DOHH2 (cell line): ENCODE measurements around the gene UCN3.

Experiments
- H3F3A ChIP-seq: fragments of 200-600 bp; sonication (generic), shearing (Covaris generic); 2 replicates; pipeline ENCODE4 v1.6.0; 2016; ENCODE audit warnings: antibody characterized with exemption, mild to moderate bottlenecking; ENCODE audit not compliant: control insufficient read depth, insufficient read depth
- H3K27ac ChIP-seq: fragments of 200-600 bp; sonication (generic); 2 replicates; pipeline ENCODE4 v1.5.1; 2014; ENCODE audit warnings: low read depth, mild to moderate bottlenecking, low read length, moderate library complexity
- H3K27me3 ChIP-seq: fragments of 200-600 bp; sonication (generic); 2 replicates; pipeline ENCODE4 v1.6.1; 2014; ENCODE audit warnings: mild to moderate bottlenecking, low read length, mixed read lengths; ENCODE audit not compliant: control insufficient read depth
- H3K36me3 ChIP-seq: fragments of 200-600 bp; sonication (generic); 2 replicates; pipeline ENCODE4 v1.6.1; 2014; ENCODE audit warnings: mild to moderate bottlenecking, low read length, moderate library complexity, mixed read lengths; ENCODE audit not compliant: control insufficient read depth
- H3K4me1 ChIP-seq: fragments of 200-600 bp; sonication (generic); 2 replicates; pipeline ENCODE4 v1.6.1; 2014; ENCODE audit warnings: mild to moderate bottlenecking, low read length, mixed read lengths; ENCODE audit not compliant: control insufficient read depth
- H3K4me2 ChIP-seq: fragments of 200-600 bp; sonication (generic); 2 replicates; pipeline ENCODE4 v1.6.0; 2014; ENCODE audit warnings: mild to moderate bottlenecking, low read length, moderate library complexity
- H3K4me3 ChIP-seq: fragments of 200-600 bp; sonication (generic); 2 replicates; pipeline ENCODE4 v1.5.1; 2014; ENCODE audit warnings: mild to moderate bottlenecking, low read length, mixed read lengths
- H3K79me2 ChIP-seq: fragments of 200-600 bp; sonication (generic); 2 replicates; pipeline ENCODE4 v1.6.1; 2014; ENCODE audit warnings: mild to moderate bottlenecking, low read length, mixed read lengths; ENCODE audit not compliant: control insufficient read depth
- H3K9me2 ChIP-seq: fragments of 200-600 bp; sonication (generic); replicated peaks from 2 replicates; pipeline ENCODE4 v1.6.1; 2014; ENCODE audit warnings: mild to moderate bottlenecking, low read length, mixed read lengths; ENCODE audit not compliant: control insufficient read depth
- H3K9me3 ChIP-seq: fragments of 200-600 bp; sonication (generic); 2 replicates; pipeline ENCODE4 v1.6.1; 2014; ENCODE audit warnings: antibody characterized with exemption, low read length, mixed read lengths; ENCODE audit not compliant: control insufficient read depth, insufficient read depth
- H4K20me1 ChIP-seq: fragments of 200-600 bp; sonication (generic); 2 replicates; pipeline ENCODE4 v1.6.0; 2014; ENCODE audit warnings: low read depth, mild to moderate bottlenecking, antibody characterized with exemption, low read length, moderate library complexity; ENCODE audit not compliant: control insufficient read depth, insufficient read depth
- EZH2phosphoT487 ChIP-seq: fragments of 200-600 bp; sonication (generic); IDR thresholded peaks from 2 replicates; pipeline ENCODE4 v1.6.1; 2017; ENCODE audit warnings: borderline replicate concordance, mild to moderate bottlenecking, antibody characterized with exemption, low read length, moderate library complexity, mixed read lengths
- TF ChIP-seq, protein P1 (sequence below): fragments of 200-600 bp; sonication (generic); IDR thresholded peaks from one replicate; pipeline ENCODE4 v1.5.1; 2014; ENCODE audit warnings: antibody characterized with exemption, mild to moderate bottlenecking, low read depth, low read length; ENCODE audit not compliant: poor library complexity, severe bottlenecking

The UCN3 gene

DNA sequence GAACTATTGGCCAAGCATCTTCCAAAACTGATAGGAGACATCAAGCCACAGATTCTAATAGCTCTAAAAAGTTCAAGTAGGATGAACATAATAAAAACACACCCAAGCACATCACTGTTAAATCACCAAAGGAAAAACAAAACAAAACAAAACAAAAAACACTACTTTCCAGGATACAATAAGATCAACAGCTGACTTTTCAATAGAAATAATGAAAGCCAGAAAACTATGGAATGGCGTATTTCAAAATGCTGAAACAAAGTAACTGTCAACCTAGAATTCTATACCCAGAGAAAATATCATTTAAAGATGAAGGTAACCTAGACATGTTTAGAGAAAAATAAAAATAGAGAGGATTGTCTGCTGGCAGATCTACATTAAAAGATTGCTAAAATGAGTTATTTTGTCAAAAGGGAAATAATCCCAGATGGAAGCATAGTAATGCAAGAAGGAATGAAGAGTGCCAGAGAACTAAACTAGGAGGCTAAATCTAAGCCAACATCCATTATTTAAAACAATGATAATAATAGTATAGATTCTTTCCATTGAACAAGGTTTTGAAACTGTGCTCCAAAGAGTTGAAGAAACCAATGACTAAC lies 25.9 kb downstream of the UCN3 start:
- H3K79me2 ChIP-seq = no peaks in the 10 kb centered on the region
- no peak overlapping the region for H3K4me3 ChIP-seq
- H3K36me3 ChIP-seq = no peaks in the 10 kb centered on the region
- H4K20me1 ChIP-seq = no peaks in the 10 kb centered on the region
- no peaks in the 10 kb centered on the region for H3K4me1 ChIP-seq
- peaks cover 16% of the 10 kb centered on the region; the same call in 1 of the 2 replicates for H3K9me3 ChIP-seq
- H3K4me2 ChIP-seq = no peak overlapping the region
- H3K9me2 ChIP-seq = no peaks in the 10 kb centered on the region
- H3K27me3 ChIP-seq = no peaks in the 10 kb centered on the region
- H3K27ac ChIP-seq = no peak overlapping the region
- TF ChIP-seq EZH2phosphoT487 = no peak
- TF ChIP-seq, protein P1, sequence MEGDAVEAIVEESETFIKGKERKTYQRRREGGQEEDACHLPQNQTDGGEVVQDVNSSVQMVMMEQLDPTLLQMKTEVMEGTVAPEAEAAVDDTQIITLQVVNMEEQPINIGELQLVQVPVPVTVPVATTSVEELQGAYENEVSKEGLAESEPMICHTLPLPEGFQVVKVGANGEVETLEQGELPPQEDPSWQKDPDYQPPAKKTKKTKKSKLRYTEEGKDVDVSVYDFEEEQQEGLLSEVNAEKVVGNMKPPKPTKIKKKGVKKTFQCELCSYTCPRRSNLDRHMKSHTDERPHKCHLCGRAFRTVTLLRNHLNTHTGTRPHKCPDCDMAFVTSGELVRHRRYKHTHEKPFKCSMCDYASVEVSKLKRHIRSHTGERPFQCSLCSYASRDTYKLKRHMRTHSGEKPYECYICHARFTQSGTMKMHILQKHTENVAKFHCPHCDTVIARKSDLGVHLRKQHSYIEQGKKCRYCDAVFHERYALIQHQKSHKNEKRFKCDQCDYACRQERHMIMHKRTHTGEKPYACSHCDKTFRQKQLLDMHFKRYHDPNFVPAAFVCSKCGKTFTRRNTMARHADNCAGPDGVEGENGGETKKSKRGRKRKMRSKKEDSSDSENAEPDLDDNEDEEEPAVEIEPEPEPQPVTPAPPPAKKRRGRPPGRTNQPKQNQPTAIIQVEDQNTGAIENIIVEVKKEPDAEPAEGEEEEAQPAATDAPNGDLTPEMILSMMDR = no peak
- no peaks in the 10 kb centered on the region for H3F3A ChIP-seq

DNA sequence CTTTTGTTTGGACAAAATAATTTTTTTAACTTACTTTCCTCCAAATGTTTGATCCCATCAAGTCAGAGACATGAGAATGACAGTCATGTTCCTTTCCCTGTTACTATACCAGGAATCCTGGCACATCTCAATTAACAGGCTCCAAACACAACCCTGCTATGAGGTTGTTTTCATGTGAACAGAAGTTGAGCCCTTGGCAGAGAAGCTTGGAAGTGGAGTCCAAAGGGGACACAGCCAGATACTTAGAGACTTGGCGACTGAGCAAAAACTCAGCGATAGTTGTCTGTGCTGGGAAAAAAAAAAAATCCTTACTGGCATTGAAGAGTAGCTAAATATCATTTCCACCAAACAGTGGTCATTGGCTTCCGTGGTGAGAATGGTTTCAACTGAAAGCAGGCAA lies 27.0 kb downstream of the UCN3 start:
- Histone ChIP-seq H3K4me3 (no peak overlapping the region), H3K36me3 (no peaks in the 10 kb centered on the region), H3F3A (no peaks in the 10 kb centered on the region), H3K9me3 (peaks cover 16% of the 10 kb centered on the region; the same call in 1 of the 2 replicates), H3K4me1 (no peaks in the 10 kb centered on the region), H3K27ac (no peak overlapping the region), H3K79me2 (no peaks in the 10 kb centered on the region), H3K4me2 (no peak overlapping the region), H3K27me3 (no peaks in the 10 kb centered on the region), H3K9me2 (no peaks in the 10 kb centered on the region), H4K20me1 (no peaks in the 10 kb centered on the region)
- TF ChIP-seq, protein P1 = no peak
- TF ChIP-seq EZH2phosphoT487 = no peak

DNA sequence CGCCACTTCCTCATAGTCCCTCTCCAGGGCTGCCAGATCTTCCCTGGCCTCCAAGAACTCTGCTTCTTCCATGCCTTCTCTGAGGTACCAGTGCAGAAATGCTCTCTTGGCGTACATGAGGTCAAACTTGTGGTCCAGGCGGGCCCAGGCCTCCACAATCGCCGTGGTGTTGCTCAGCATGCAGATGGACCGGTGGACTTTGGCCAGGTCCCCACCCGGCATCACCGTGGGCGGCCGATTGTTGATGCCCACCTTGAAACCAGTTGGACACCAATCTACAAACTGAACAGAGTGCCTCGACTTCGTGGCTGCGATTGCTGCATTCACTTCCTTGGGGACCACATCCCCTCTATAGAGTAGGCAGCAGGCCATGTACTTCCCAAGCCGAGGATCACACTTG lies 28.8 kb downstream of the UCN3 start:
- Histone ChIP-seq H3K4me1 (no peaks in the 10 kb centered on the region), H3F3A (no peaks in the 10 kb centered on the region), H4K20me1 (no peaks in the 10 kb centered on the region), H3K27me3 (peaks cover 4% of the 10 kb centered on the region; the same call in 1 of the 2 replicates), H3K79me2 (no peaks in the 10 kb centered on the region), H3K4me3 (no peak overlapping the region), H3K36me3 (no peaks in the 10 kb centered on the region), H3K27ac (no peak overlapping the region), H3K9me2 (no peaks in the 10 kb centered on the region), H3K4me2 (no peak overlapping the region), H3K9me3 (peaks cover 16% of the 10 kb centered on the region; the same call in 1 of the 2 replicates)
- no peak for TF ChIP-seq EZH2phosphoT487
- TF ChIP-seq, protein P1 = no peak
